GM18873 (cell line): Measurements from ENCODE around the gene NID2.
A peak's percentile ranks its signal among the peaks of the same experiment; 100 is the strongest.

Experiments
- ATAC-seq: cut with Tn5 transposase; IDR thresholded peaks from one replicate; pipeline ENCODE4 v1.9.1; 2021; ENCODE audit warnings: mild to moderate bottlenecking, moderate library complexity, moderate number of reproducible peaks; ENCODE audit not compliant: unreplicated experiment, low FRiP score

NID2 gene

DNA sequence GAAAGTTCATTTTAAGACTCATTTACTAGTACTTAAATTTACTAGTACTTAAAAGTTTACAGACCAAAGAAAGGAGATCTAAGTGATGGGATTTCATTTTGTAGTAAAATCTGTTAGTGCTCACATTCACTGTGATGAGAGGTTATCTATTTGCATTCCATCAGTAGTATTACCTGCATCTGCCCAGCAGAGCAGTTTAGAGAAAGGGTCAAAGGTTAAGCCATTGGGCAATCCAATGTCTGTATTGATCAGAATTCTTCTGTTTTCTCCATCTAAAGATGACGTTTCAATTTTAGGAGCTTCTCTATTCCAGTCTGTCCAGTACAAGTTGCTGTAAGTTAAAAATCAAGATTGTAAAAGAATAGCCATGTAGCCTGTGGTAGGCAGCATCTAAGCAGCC lies 61.2 kb downstream of the NID2 start:
- no peak for ATAC-seq

DNA sequence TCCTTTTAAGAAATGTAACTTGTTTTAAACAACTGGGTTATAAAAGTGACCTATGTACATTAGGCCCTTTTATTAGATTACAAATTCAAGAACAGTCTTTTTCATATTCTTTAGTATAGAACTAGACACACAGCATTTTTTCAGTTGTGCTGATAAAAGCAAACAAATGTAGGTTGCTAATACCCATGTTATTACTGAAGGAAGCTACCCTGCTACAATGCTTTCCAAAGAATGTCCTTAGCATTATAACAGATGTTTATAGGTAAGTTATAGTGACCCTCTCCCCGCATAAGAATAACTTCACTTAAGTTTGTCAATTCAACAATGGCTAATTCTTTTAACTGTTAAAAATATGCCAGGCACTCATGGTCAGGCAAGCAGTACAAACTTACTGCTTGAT lies 61.6 kb downstream of the NID2 start:
- no peak for ATAC-seq

DNA sequence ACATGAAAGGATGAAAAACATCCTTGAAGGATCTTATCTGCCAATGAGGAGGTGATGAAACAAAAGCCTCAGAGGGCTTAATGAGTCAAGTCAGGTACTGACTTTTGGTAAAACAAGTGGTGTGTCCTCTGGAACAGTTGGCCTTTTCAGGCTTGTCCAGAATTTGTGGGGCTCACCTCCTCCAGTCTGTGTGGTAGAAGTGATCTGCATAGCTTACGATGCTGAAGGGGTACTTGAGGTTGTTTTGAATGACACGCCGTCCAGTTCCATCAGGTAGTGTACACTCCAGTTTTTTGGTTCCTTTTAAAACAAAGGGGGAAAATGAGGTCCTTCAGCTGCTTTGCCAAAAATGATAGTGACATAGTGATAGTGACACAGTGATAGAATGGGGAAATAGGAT lies 62.5 kb downstream of the NID2 start:
- ATAC-seq = no peak

DNA sequence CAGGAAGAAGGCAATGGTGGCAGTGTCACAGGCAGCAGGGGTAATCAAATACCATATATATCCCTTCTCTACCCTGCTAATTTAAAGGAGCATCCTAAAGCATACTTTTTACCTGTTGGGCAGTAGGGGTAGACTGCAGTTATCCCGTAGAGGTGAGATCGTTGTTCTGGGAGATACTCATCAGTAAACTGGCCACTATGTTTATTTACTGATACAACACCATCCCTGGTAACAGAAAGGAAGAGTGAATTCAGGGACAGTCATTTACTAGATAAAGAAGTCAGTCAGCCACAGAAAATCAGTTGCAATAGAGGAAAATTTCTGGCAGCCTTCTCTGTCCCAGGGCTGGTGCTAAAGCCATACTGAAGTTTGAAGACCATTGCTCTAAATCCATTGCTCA lies 63.2 kb downstream of the NID2 start:
- ATAC-seq = no peak

DNA sequence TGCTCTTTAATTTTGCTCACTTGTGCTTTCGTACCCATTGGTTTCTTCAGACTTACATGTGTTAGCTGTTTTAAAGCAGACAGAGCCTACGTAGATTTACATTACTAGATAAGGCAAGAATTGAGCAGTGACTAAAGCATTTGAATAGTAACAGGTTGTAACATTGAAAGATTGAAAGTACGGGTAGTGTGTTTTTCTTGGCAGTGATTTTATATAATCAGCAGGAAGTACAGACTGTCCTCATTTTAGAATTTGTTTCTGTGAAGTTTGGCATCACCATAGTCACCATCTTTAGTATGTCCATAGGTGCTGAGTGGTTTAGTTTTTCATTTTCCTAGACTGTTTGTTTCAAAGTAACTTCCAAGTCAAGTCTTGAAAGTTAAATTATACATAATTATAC lies 65.5 kb downstream of the NID2 start:
- ATAC-seq = no peak

DNA sequence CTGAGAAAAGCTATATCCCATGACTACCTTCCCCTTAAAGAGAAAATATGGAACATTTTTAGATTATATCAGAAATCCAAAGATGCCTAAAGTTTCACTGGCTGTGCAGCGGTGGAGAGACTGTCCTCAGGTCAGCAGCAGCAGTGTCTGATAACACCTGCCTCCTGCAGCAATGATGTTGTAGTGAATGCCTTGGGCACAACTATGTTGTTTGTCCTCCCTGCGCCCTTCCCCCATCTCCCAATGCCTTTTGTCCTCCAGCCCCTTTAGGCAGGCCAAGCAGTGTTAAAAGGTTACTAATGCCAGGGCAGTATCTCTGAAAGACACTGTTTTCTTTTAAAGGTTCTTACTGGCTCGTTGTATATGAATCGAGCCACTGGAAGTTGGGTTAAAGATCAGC lies 66.3 kb downstream of the NID2 start:
- ATAC-seq = no peak

DNA sequence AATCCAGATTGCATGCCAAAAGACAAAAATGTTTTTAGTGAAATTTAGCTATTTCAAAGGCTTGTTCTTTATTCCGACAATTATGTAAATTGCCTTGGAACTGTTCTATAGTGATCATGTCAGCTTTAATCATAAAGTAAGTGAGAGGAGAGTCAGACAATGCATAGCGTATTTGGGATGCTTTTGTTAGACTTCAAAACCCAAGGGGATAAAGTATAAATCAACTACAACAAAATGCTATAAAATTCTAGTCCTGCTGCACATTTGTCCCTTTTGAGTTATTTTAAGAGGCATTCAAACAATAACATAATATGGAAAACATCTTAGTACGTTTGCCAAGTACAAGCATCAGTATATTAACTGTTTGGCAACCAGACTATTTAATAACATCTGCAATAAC lies 68.2 kb downstream of the NID2 start:
- no peak for ATAC-seq

DNA sequence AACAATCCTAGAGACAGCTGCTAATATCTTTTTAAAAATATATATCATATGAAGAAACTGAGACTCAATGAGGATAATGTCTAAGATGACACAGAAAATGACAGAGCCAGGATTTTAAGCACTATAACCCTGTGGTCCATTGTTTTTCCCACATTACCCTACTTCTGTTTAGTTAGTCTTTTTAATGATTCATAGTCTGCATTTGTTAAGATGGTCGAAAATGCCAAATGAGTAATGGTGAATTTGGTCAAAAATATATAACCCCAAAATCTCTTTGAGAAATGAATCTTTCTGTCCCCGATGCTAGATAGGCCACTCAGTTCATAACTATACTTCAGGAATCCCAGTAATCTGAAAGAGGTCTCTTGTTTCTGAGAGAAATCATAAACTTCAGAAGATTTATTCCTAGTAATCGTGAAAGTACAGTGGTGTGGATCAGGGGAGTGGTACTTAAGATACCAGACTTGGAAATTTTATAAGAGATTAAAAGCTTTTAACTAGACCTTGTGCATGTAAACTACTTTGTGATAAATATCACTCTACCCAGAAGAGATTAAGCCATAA lies 68.8 kb downstream of the NID2 start:
- no peak for ATAC-seq

DNA sequence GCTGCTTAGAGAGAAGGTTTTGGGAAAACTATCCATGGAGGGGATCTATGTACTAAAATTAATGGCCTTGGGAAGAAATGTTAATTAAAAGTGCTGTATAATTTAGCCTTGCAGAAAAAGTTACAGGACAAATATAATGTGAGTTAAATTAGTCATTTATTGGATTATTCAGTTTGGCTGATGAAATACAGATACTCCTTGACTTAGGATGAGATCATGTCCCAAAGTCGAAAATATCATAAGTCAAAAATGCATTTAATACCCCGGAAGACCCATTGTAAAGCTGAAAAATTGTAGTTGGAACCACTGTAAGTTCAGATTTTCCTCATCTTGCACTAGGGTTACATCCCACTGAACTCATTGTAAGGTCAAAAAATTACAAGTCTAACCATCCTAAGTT lies 69.8 kb downstream of the NID2 start:
- ATAC-seq = no peak

DNA sequence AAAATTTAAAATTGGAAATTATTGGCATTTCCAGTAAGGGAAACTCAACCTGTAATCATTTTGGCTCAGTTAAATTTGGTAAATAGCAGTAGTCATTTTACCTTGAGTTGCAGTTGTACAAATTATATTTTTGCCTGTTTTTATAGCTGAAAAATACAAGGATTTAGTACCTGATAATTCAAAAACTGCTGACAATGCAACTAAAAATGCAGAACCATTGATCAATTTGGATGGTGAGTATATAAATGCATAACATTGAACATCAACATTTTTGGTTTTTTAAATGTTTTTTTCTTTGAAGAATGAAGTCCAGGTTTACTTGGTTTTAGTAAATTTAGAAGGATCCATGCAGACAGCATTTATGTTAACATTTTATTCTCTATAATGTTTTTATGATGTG lies 70.5 kb downstream of the NID2 start:
- no peak for ATAC-seq

DNA sequence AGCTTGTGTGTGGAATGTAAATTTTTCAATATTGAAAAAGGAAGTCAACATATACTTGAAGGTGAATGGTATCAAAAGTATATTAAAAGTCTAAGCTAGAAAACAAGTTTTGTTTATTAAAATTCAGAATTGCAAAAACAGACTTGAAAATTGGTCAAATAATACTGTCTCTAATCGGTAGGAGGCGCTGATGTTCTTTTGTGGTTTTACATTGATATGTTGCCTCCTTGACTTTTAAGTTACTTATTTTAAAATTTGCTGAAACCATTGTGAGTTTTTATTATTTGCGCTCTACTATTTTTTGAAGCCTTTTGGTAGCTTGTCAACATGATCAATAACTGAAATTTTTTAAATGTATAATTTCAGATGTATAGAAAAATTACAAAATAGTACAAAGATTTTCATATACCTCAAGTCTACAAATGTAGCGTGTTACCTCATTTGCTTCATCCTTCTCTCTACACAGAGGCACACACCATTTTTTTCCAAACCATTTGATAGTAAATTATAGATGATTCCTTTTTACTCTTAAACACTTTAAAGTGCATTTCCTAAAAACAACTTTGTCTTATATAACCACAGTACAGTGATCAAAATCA lies 72.6 kb downstream of the NID2 start:
- ATAC-seq = no peak

DNA sequence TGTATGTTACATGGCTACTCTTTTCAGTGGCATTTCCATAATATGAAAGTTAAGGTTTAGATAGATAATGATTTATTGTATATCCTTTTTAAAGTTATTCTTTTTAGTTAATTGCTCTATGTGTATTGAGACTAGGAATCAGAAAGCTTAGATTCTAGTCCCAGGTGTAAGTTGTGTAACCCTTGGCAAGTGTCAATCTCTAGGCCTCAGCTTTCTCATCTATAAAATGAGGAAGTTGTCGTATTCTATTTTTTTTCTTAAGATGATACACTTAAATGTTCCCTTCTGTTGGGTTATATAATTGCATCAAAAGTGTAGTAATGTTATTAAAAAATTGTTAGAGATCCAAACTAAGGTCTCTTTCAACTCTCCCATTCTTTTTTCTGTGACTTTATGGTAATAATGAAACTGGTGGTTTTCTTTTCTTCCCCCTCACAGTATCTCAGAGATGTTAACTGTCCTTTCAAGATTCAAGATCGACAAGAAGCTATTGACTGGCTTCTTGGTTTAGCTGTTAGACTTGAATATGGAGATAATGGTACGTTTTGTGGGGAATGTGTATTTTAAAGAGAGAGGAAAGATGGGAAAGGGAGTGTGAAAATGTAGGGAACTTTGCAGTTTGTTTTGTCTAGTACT lies 75.5 kb downstream of the NID2 start:
- no peak for ATAC-seq

DNA sequence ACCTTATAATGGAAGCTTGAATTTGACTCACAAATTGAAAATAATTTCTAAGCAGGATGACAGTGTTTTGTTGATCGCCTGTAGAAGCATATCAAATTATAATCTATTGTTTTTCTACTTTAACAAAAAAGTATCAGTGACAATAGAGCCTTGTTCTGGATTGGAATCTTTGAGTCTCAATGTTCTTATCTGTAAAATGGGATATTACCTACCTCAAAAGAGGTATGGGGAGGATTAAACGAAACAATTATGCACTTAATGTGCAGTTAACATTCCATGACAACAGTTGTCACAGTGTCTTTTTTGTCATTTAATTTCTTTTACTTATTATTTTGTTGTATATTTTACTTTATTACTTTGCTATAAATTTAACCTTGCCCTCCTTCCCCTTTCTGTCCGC lies 78.4 kb downstream of the NID2 start:
- ATAC-seq = no peak

DNA sequence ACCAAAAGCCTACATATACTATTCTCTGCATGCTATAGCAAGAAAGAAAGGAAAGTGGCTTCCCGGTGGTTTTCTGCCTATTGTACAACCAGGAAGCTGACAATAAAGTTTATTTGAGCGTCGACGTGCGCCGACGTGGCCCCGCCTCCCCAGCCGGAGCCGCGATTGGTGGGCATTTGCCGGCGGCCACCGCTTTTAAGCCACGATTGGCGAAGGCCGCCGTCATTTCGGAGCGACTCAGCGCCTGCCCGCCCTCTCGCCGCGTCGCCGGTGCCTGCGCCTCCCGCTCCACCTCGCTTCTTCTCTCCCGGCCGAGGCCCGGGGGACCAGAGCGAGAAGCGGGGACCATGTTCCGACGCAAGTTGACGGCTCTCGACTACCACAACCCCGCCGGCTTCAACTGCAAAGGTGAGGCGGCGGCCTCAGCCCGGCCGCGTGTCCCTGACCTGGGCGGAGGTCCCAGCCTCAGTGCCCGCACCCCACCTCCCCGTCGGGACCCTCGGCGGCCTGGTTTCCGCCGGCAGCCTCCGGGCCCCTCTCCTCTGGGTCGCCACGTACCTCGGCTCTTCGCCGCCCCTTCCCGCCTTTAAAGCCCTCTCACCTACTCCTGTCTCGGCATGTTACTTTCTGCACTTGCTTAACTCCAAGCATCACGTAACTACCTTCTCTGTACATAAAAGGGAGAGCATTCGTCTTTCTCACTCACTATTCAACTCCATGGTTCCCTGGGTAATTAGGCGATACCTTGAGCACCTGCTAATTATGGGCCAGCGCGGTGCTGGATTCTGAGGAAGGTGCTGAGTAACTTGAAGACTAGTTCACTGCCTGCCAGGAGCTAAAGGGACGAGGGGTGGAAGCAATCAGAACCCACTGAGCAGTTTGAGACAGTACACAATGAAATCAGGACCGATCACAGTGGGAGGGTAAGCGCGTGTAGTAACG lies 79.3 kb downstream of the NID2 start, which contains the start of gene RTRAF:
Gene RTRAF, plus strand, starts transcription at position 254 of the 942 bp plus-strand sequence. Its CDS starts 94 bp downstream, at position 348.
- peak; percentile 94 for ATAC-seq

DNA sequence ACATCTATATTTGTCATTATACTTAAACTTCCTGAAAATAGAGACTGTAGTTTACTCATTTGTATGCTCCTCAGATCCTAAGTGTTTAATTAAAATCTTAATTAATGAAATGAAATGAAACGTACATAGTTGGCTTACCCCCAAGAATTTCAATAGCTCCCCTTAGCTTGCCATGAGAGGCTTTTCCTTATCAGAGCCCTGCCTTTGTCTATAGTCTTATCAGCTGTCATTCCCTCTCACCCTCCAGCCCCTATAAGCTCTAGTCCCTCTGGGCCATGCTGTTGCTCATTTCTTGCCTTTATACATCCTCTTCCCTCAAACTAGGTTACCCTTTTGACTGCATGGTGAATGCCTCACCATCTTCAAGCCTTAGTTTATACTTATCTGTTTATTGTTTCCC lies 80.6 kb downstream of the NID2 start:
- no peak for ATAC-seq

DNA sequence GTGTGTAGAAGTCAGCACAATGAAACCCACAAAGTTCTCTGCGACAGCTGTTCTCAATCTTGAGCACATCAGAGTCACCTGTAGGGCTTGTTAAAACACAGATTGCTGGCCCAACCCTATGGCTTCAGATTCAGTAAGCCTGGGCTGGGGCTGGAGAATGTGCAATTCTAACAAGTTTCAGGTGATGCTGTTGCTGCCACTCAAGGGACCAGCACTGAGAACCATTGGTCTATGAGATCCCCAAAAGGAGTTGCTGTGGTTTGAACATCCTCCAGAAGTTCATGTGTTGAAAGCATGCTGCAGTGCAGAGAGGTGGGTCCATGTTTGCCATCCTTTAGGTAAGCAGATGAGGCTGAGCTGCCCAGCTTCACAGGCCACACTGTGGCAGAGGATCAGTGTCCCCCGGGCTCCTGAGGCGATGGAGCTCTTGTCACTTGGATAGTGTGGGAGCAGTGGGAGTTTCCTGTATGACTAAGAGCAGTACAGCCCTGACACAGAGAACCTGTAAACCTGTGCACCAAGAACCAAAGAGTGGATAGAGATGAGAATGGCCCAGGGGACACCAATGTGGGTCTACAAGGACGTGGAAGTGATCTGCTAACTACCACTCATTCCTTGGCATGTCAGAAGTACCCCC lies 87.5 kb downstream of the NID2 start:
- no peak for ATAC-seq

DNA sequence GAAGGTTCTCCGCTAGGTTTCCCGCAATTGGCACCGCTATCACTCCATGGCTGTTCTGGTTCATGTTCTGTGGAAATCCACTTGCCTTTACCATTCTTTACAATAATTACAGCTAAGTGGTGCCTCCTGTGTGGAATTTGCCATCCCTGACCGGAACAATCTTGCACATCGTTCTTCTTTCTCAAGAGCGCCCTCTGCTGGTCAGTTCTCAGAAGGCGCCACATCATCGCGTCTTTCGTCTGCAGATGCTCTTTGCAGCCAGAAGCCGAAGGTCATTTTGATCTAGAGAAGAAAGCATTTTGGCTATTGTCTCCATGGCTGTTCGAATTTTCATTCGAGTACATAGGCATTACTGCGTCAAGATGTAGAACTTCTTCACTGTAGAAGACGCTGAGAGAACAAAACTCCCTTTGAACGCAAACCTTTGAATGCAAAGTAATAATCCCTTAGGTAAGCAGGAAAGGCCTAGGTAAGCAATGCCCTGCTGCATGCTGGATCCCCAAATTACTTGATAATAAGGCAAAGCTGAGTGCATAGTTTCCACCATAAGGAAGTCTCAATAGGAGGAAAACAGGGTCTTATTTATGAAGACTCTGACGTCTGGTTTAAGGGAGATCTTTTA lies 89.7 kb downstream of the NID2 start:
- ATAC-seq = peak; percentile 50

DNA sequence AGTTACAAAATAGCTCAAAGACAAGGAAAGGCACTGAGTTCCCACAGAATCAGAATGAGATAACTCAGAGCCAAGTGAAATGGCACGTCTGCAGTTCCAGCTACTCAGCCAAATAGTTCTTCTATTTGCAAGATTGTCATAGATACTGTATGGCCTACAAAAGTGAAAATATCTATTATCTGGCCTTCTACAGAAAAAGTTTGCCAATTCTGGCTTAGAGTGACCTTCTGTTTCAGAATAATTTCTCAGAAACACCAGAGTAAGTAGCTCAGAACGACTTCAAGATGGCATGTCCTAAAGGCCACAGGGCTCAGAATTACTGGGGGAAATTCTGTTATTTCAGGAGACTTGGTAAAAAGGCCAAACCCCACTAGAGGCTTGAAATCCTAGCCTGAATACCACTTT lies 90.2 kb downstream of the NID2 start:
- ATAC-seq = no peak

DNA sequence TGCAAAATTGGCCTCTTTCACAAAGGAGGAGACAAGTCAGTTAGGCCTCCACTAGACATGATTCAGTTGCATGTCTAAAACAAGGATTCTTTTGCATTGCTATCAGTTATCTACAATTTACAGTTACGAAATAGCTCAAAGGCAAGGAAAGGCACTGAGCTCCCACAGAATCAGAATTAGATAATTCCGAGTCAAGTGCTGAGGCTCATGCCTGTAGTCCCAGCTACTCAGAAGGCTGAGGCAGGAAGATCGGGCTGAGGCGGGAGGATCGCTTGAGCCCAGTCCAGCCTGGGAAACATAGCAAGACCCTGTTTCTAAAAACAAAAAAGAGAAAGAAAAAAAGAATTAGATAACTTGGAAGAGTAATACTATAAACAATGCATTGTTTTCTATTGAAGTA lies 91.8 kb downstream of the NID2 start:
- ATAC-seq = no peak

DNA sequence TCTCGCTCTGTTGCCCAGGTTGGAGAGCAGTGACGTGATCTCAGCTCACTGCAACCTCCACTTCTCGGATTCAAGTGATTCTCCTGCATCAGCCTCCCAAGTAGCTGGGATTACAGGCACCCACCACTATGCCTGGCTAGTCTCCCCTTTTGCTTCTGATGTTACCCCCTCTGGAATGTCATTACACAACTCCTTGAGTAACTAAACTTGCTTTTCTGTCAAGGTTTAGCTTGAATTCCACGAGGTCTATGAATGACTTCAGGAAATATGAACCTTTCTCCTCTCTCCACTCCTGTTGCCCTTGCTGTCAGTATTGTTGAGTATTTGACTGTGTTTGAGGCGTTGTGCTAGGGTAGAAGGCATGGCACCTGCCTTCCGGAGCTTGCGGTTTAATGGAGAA lies 96.3 kb downstream of the NID2 start:
- no peak for ATAC-seq
